HFF-Myc (cell line): ENCODE measurements around the gene TYROBP.
A peak's percentile ranks its signal among the peaks of the same experiment; 100 is the strongest.

Experiments
- DNase-seq: peaks from one replicate; pipeline ENCODE4 v3.0.0-alpha.2; 2011; ENCODE audit warnings: low read depth; ENCODE audit errors: extremely low read depth
- H3K4me3 ChIP-seq: replicated peaks from 2 replicates; pipeline ENCODE4 v1.5.1; 2011; ENCODE audit warnings: low read depth, mild to moderate bottlenecking, control low read depth, low read length
- TF ChIP-seq, protein P1 (sequence below): IDR thresholded peaks from 2 replicates; pipeline ENCODE4 v1.5.1; 2012; ENCODE audit warnings: mild to moderate bottlenecking, low read depth, low read length, control low read depth; ENCODE audit errors: missing control alignments

The TYROBP gene

GRCh38 chr19:35885225-35885738 lies 22.8 kb downstream of the TYROBP start:
- no peak for DNase-seq
- H3K4me3 ChIP-seq = no peak overlapping the region

DNA sequence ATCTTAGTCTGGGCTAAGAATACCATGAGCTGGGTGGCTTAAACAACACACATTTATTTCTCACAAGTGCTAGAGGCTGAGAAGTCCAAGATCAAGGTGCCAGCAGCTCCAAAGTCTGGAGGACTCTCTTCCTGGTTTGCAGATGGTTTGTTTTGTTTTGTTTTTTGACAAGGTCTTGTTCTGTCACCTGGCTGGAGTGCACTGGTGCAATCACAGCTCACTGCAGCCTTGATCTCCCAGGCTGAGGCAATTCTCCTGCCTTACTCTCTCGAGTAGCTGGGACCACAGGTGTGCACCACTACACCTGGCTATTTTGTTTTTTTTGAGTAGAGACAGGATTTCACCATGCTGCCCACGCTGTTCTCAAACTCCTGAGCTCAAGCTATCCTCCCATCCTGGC lies 24.2 kb downstream of the TYROBP start:
- TF ChIP-seq, protein P1, sequence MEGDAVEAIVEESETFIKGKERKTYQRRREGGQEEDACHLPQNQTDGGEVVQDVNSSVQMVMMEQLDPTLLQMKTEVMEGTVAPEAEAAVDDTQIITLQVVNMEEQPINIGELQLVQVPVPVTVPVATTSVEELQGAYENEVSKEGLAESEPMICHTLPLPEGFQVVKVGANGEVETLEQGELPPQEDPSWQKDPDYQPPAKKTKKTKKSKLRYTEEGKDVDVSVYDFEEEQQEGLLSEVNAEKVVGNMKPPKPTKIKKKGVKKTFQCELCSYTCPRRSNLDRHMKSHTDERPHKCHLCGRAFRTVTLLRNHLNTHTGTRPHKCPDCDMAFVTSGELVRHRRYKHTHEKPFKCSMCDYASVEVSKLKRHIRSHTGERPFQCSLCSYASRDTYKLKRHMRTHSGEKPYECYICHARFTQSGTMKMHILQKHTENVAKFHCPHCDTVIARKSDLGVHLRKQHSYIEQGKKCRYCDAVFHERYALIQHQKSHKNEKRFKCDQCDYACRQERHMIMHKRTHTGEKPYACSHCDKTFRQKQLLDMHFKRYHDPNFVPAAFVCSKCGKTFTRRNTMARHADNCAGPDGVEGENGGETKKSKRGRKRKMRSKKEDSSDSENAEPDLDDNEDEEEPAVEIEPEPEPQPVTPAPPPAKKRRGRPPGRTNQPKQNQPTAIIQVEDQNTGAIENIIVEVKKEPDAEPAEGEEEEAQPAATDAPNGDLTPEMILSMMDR = no peak
- no peak for DNase-seq
- no peak overlapping the region for H3K4me3 ChIP-seq

More at GRCh38 chr19:35885225-35885738, 22.8 kb downstream of the TYROBP start:
- TF ChIP-seq, protein P1 = no peak

DNA sequence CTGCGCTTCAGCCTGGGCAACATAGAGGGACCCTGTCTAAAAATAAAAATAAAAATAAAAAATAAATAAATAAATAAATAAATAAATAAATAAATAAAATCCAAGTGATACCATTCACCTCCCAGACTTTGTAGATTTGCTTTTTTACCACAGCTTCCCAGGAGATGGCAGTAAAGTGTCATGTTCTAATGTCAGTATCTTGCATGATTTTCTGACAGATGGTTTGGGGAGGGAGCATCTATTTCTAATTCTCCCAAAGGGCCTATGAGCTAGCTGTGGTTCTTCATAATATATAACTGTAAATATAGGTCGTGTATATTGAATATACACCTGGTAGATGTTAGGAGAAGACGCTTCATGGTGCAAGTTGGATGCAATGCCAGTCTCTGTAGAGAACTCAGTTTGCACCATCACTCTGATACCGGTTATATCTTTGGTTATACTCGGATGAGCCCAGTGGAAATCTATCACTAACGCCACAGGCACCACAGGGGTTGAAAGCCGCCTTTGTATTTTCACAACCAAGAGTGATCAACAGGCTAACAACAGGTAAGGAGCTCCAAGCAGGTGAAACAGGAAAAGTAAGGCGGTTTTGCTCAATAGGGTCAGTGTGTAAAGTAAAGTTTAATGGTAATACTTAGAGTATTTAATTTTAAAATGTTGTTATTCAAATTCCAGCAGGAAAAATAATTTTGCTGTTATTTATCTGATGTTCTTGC lies 25.8 kb downstream of the TYROBP start:
- no peak overlapping the region for H3K4me3 ChIP-seq
- peak; percentile 63 for DNase-seq
- TF ChIP-seq, protein P1 = peak; percentile 38

DNA sequence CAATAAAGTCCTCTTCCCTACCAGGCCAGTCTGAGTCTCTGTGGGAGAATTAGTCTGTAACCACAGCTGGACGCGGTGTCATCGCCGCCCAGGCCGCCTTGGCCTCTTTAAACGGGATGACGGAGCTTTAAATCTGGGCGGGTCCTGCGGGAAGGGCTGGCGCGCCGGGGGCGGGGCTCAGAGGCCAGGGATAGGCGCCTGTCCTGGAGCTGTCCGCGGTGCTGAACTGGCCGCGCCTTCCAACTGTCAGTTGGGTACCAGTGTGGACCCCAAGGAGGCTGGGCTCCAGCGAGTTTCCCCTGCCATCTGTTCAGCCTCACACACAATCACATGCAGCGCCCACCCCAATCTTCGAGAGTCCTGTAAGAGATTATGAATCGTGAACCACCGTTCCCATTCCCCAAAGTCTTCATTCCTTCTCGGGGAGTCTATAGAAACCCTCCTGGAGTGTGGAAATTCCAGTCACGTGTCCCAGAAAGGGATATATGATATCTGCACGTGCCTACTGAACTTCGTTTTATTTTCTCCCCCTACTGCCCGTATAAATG lies 28.3 kb downstream of the TYROBP start:
- H3K4me3 ChIP-seq = no peak overlapping the region
- peak; percentile 67 for DNase-seq
- TF ChIP-seq, protein P1 = no peak

GRCh38 chr19:35879068-35879467 lies 29.0 kb downstream of the TYROBP start:
- DNase-seq = no peak
- no peak overlapping the region for H3K4me3 ChIP-seq
- TF ChIP-seq, protein P1 = no peak

DNA sequence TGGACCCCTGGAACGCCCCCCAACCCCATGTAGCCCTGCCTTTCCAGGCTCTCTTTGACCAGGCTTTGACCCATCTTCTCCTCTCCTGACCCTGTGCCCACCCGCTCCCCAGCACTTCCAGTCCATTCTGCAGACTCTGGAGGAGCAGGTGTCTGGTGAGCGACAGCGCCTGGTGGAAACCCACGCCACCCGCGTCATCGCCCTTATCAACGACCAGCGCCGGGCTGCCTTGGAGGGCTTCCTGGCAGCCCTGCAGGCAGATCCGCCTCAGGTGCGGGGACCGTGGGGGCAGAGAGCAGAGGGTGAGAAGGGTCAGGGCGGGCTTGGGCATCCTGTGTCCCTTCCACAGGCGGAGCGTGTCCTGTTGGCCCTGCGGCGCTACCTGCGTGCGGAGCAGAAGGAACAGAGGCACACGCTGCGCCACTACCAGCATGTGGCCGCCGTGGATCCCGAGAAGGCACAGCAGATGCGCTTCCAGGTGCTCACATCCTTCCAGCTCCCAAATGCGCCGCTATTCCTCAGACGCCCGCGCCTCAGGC lies 33.6 kb downstream of the TYROBP start:
- no peak for DNase-seq
- TF ChIP-seq, protein P1 = no peak
- H3K4me3 ChIP-seq = no peak overlapping the region
